Activated CD4-positive, alpha-beta T cell treated with anti-CD3 and anti-CD28 coated beads, Interleukin-2, amount 50 U/mL, for 24 hours (primary cell): Measurements from ENCODE around the gene CSTF3.
"Not testable (repeated sequence)": the region's sequence is repeated elsewhere in the genome, so short reads cannot be mapped to it uniquely, and the experiment has no call there.

ENCODE experiments used
- DNase-seq, 2 donors: peaks; one replicate each; pipeline ENCODE4 v3.0.0-alpha.2; 2020; ENCODE audit warnings: low read depth in 1 of 2, low spot score in 1 of 2

CSTF3 gene

DNA sequence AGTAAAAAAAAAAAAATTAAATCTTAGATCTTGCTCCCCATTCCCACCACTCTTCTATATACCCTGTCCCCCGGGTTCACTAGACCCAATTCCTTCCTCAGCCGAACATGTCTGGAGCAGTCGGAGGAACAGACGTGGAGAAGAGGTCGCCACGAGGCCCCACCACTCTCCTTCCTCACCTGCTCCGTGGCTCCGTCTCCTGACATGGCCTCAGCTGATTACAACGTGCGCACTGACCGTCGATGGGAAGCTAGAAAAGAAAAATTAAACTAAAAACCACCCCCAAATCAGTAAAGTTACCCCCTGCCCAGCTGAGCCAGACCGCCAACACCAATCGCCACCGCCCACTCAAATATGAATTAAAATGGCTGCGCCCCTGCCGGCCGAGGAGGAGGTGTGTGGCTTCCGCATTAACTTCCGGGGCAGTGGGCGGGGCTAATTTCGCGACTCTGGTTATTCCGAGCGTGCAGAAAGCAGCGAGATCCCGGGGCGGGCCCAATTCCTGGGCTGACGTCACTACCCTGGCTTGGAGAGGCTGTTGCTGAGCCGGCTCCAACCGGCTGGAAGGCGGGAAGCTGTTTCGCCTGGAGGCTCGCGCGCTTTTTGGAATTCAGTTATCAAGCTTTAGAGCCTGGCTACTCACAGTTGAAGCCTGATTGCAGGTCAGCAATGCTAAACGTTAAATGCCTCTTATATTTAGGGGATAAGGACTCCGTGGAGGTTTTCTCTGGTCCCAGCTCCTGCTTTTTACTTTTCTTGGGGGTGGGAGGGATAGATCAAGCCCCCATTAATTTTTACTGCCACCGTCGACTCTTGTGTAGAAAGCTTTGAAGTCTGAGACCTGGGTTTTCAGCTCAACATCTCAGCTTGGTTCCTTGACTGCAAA lies at the start of gene CSTF3:
Gene CSTF3, minus strand, starts transcription at position 361 of the 886 bp plus-strand sequence. Its CDS starts 155 bp downstream, at position 206.
- DNase-seq, result peak; percentile 95 to 97

GRCh38 chr11:33208150-33208549 lies 46.9 kb upstream of the CSTF3 start:
- no peak for DNase-seq

DNA sequence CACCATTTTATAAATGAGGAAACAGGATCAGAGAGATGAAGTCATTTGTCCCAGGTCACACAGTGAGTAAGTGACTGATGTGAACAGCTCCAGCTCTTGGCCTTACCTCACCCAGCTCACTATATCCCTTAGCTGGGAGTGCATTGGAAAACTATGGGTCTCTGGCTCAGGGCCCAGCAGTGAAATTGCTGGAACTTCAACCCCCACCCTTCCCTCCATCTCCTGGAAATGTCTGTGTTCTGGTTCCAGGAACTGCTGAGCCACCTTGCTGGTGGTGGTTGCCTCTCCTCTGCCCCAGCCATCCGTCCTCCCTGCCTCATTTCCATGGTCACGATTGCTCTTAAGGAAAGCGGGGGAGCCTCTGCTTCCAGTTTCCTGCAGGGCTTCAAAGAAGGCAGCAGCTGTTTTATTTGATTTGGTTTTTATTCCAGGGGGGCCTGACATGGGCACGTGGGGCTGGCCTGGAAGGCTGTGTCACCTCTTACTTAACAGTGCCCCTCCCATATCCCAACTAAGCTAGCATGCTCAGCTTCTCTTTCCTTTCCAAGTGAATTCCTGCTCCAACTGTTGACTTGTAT lies 46.2 kb upstream of the CSTF3 start:
- DNase-seq, result no peak

- DNase-seq, result no peak
These were observed 36.8 kb upstream of the CSTF3 start for GRCh38 chr11:33197915-33198727.

GRCh38 chr11:33195462-33196173 lies 34.3 kb upstream of the CSTF3 start:
- DNase-seq, result no peak

DNA sequence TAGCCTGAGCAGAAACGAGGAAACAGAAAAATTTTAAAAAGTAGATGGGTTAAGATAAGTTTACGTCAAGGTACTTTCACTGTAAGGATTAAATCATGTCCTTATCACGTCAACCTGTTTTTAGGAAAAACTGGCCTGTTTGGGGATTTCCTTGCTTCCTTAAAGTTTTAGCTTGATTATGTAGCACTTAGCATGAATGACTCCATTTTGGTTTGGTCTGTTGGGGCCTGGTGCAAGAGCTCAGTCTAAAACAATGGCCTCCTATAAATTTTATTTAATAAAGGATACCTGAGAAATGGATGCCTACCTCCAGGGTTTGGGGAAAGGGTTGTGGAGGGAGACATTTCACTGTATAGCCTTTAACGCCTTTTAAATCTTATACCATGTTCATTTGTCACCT lies 33.2 kb upstream of the CSTF3 start:
- DNase-seq, result no peak

GRCh38 chr11:33191467-33191866 lies 30.2 kb upstream of the CSTF3 start:
- no peak for DNase-seq

- no peak for DNase-seq
These were observed 26.9 kb upstream of the CSTF3 start for GRCh38 chr11:33187998-33188722.

- DNase-seq, result no peak
These were observed 24.5 kb upstream of the CSTF3 start for GRCh38 chr11:33185756-33186155.

DNA sequence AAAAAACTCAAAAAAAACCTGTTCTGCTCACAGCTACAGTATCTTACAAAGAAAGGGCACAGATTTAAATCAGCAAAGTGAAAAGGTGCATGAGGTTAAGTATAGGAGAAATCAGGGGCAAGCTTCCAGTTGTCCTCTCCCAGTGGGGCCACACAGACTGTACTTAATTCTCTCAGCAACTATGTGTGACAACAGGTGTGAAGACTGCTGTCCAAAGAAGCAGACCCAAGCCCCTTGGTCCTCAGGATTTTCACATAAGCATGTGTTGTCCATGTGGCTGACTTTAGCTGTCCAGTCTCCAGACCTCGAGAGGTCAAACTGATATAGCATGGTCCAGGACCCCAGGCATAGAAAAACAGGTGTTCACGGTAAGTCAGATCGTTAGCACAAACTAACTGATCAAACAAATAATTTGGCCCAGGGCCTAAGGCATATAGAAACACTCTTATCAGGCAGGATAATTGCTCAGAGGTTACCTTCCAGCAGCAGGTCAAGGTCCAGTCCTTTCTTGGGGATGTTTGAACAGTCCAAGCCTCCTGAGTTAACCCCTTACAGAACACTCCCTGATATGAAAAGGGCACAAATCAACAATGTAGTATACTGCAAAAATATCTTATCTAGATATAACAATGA lies 21.1 kb upstream of the CSTF3 start:
- DNase-seq, result no peak

DNA sequence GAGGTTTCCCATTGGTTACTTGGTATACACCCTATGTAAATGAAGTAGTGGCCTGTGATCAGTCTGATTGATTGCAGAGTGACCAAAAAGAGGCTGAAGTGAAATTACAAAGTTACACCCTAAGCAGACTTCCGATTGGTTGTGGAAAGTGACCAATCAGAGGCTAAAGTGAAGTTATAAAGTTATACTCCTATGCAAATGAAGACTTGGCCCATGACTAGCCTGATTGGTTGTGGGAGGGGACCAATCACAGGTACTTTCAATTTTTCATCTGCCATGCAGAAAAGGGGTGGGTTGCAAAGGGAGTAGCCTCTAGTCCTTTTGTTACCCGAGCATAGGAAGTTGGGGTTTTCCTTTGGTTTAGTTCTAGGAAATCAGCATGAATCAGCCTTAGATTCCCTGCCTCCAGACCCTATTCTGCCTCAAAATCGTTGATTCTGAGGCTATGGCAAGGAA lies 18.1 kb upstream of the CSTF3 start:
- DNase-seq, result no peak

DNA sequence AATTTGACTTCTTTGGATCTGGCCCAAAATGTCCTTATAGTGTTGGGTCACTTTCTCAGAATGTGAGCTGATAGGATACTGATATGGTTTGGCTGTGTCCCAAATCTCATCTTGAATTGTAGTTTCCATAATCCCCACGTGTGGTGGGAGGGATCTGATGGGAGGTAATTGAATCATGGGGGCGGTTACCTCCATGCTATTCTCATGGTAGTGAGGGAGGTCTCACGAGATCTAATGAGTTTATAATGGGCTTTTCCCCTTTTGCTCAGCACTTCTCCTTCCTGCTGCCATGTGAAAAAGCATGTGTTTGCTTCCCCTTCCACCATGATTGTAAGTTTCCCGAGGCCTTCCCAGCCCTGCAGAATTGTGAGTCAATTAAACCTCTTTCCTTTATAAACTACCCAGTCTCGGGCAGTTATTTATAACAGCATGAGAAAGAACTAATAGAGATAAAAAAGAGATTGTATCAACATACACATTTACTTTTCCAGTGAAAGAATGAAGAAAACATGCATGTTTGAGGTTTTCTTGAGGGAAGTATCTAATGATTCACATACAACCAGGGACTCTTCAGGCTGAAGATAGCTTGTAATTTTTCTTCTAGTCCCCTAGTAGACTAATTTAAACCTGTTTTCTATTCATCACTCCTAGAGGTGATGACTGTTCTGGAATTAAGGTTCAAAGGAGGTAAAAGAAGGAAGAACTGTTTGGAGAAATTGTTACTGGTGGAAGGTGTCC lies 17.3 kb upstream of the CSTF3 start:
- DNase-seq, result no peak

- no peak for DNase-seq
These were observed 16.5 kb upstream of the CSTF3 start for GRCh38 chr11:33177676-33178336.

DNA sequence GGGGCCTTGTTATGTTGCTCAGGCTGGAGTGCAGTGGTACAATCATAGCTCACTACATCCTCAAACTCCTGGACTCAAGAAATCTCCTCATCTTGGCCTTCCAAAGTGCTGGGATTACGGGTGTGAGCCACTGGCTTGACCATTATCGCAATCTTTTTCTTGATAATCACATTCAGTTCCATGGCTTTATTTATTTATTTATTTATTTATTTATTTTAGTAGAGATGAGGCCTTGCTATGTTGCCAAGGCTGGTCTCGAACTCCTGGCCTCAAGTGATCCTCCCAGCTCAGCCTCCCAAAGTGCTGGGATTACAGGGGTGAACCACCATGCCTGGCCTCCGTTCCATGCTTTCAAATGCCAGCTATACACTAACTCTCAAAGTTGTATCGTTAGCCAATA lies 15.5 kb upstream of the CSTF3 start:
- not testable (repeated sequence) for DNase-seq

DNA sequence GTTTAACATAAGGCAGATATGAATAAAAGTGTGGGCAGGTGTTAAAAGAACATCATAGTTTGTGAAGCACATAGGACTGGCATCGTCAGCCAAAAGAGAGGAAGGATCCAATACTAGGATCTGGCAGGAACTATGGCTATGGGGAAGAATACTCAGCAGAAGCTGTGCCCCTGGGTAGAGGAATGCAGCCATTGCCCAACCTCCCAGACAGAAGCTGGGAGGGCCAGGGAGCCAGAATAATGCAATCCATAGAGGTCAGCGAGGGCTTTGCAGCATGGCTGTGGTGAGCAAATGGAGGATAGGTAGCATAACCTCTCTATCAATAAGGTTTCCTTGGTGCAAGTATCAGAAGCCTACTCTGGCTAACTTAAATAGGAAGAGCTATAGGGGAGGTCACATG lies 11.7 kb upstream of the CSTF3 start:
- no peak for DNase-seq

DNA sequence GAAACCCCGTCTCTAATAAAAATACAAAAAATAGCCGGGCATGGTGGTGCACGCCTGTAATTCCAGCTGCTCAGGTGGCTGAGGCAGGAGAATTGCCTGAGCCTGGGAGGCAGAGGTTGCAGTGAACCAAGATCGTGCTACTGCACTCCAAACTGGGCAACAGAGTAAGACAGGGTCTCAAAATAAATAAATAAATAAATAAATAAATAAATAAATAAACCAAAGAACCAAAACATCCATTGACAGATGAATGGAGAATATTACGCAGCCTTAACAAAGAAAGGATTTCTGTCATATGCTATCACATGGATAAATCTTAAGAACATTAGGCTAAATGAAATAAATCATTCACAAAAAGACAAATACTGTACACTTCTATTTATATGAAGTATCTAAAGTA lies 11.1 kb upstream of the CSTF3 start:
- DNase-seq, result no peak

DNA sequence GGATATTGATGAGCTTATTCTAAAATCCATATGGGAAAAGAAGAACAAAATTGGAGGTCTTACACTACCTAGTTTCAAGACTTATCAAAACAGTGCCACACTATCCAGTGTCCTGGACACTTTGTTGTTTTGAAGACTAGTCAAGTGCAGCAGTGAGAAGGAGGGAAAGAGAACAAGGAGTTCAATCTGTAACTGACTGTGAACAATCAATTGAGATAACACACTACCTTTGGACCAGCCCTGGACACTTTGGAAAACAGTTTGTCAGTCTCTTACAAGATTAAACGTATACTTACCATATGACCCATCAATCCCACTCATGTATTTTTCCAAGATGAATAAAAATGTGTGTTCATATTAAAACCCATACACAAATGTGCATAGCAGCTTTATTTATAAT lies 10.0 kb upstream of the CSTF3 start:
- no peak for DNase-seq

DNA sequence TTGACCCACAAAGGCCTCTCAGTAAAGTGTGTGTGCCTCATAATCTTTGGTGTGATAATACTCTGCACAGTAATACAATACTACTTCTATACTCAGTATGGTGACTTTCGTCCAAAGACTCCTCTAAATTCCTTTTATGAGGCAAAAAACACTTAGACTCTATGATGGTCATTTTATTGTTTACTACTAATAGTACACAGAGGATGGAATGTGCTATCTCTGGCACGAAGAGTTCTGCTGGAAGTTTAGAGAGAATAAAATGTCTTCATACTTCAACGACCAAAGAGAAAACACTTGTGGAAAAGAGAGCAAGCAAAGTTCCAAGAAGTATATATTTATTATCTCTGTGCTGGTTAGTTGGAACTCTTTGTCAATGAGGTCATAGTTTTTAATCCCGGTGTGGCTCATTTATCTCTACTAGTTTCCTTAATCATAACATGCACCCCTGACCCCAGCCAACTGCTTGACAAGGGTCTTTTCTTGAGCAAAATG lies 7.5 kb upstream of the CSTF3 start:
- DNase-seq, result no peak

GRCh38 chr11:33162831-33163230 lies 1.6 kb upstream of the CSTF3 start:
- no peak for DNase-seq
